Measurements from ENCODE around the gene TMEM266.

GRCh38 chr15:76177491-76178040 is 117.8 kb downstream of the TMEM266 start:
- no peak for TF ChIP-seq CTCF (IDR thresholded peaks at IDR 0.05)
- TF ChIP-seq ZFX (IDR thresholded peaks at IDR 0.05; ENCODE audit: borderline replicate concordance), result no peak

Measured in 22Rv1 (cell line).